ENCODE measurements around the gene SESTD1. TPM values are rescaled to one million over a fixed set of nuclear protein-coding genes. Genes with fewer than 3 reads are reported as not detected.

The SESTD1 gene
- total and polyA plus RNA-seq, 2 of the 8 experiments (the other 6 are each of a cell fraction or from before 2014, with no cell fraction given): 5.2 to 49.6 TPM

DNA sequence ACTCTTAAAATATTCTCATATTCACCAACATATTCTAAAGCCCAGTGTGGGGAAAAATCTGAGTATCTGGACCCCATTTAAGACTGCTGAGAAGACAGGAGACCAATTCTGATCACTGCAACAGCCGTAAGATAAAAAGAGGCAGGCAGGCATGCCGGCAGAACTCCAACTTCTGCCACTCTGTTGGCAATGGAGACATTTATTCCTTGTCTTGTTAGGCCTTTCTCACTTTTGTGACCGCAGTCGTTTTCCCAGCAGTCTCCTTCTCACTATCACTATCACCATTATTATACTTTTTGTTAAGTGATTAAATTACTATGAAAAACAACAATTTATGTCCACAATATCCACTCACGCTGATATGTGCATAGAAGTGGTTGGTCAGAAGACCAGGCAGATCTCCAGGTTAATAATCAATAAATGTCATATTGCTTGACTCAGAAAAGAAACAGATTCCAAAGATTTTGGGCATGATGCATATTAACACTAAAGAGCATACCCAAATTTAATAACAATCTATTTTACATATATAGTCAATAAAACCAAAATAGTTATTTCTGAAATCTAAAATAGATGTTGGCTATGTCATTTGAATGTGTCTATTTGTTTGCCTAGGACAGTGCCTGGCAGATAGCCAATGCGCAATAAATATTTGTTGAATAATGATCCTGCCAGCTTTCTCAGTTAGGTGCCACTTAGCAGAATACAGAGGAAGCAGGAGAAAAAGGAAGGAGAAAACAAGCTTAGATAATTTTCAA, 38.2 kb downstream of the SESTD1 start (continued):
- TF ChIP-seq, protein P1, sequence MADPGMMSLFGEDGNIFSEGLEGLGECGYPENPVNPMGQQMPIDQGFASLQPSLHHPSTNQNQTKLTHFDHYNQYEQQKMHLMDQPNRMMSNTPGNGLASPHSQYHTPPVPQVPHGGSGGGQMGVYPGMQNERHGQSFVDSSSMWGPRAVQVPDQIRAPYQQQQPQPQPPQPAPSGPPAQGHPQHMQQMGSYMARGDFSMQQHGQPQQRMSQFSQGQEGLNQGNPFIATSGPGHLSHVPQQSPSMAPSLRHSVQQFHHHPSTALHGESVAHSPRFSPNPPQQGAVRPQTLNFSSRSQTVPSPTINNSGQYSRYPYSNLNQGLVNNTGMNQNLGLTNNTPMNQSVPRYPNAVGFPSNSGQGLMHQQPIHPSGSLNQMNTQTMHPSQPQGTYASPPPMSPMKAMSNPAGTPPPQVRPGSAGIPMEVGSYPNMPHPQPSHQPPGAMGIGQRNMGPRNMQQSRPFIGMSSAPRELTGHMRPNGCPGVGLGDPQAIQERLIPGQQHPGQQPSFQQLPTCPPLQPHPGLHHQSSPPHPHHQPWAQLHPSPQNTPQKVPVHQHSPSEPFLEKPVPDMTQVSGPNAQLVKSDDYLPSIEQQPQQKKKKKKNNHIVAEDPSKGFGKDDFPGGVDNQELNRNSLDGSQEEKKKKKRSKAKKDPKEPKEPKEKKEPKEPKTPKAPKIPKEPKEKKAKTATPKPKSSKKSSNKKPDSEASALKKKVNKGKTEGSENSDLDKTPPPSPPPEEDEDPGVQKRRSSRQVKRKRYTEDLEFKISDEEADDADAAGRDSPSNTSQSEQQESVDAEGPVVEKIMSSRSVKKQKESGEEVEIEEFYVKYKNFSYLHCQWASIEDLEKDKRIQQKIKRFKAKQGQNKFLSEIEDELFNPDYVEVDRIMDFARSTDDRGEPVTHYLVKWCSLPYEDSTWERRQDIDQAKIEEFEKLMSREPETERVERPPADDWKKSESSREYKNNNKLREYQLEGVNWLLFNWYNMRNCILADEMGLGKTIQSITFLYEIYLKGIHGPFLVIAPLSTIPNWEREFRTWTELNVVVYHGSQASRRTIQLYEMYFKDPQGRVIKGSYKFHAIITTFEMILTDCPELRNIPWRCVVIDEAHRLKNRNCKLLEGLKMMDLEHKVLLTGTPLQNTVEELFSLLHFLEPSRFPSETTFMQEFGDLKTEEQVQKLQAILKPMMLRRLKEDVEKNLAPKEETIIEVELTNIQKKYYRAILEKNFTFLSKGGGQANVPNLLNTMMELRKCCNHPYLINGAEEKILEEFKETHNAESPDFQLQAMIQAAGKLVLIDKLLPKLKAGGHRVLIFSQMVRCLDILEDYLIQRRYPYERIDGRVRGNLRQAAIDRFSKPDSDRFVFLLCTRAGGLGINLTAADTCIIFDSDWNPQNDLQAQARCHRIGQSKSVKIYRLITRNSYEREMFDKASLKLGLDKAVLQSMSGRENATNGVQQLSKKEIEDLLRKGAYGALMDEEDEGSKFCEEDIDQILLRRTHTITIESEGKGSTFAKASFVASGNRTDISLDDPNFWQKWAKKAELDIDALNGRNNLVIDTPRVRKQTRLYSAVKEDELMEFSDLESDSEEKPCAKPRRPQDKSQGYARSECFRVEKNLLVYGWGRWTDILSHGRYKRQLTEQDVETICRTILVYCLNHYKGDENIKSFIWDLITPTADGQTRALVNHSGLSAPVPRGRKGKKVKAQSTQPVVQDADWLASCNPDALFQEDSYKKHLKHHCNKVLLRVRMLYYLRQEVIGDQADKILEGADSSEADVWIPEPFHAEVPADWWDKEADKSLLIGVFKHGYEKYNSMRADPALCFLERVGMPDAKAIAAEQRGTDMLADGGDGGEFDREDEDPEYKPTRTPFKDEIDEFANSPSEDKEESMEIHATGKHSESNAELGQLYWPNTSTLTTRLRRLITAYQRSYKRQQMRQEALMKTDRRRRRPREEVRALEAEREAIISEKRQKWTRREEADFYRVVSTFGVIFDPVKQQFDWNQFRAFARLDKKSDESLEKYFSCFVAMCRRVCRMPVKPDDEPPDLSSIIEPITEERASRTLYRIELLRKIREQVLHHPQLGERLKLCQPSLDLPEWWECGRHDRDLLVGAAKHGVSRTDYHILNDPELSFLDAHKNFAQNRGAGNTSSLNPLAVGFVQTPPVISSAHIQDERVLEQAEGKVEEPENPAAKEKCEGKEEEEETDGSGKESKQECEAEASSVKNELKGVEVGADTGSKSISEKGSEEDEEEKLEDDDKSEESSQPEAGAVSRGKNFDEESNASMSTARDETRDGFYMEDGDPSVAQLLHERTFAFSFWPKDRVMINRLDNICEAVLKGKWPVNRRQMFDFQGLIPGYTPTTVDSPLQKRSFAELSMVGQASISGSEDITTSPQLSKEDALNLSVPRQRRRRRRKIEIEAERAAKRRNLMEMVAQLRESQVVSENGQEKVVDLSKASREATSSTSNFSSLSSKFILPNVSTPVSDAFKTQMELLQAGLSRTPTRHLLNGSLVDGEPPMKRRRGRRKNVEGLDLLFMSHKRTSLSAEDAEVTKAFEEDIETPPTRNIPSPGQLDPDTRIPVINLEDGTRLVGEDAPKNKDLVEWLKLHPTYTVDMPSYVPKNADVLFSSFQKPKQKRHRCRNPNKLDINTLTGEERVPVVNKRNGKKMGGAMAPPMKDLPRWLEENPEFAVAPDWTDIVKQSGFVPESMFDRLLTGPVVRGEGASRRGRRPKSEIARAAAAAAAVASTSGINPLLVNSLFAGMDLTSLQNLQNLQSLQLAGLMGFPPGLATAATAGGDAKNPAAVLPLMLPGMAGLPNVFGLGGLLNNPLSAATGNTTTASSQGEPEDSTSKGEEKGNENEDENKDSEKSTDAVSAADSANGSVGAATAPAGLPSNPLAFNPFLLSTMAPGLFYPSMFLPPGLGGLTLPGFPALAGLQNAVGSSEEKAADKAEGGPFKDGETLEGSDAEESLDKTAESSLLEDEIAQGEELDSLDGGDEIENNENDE (IDR thresholded peaks at IDR 0.05; ENCODE audit: insufficient replicate concordance, low read length): no peak
